GM19395 (cell line): ENCODE measurements around the gene PCDHA6.
"Not testable (repeated sequence)": the region's sequence is repeated elsewhere in the genome, so short reads cannot be mapped to it uniquely, and the experiment has no call there.

Source experiments
- ATAC-seq: cut with Tn5 transposase; IDR thresholded peaks from one replicate; pipeline ENCODE4 v1.9.1; 2021; ENCODE audit warnings: mild to moderate bottlenecking, moderate library complexity; ENCODE audit not compliant: unreplicated experiment

The PCDHA6 gene, protein sequence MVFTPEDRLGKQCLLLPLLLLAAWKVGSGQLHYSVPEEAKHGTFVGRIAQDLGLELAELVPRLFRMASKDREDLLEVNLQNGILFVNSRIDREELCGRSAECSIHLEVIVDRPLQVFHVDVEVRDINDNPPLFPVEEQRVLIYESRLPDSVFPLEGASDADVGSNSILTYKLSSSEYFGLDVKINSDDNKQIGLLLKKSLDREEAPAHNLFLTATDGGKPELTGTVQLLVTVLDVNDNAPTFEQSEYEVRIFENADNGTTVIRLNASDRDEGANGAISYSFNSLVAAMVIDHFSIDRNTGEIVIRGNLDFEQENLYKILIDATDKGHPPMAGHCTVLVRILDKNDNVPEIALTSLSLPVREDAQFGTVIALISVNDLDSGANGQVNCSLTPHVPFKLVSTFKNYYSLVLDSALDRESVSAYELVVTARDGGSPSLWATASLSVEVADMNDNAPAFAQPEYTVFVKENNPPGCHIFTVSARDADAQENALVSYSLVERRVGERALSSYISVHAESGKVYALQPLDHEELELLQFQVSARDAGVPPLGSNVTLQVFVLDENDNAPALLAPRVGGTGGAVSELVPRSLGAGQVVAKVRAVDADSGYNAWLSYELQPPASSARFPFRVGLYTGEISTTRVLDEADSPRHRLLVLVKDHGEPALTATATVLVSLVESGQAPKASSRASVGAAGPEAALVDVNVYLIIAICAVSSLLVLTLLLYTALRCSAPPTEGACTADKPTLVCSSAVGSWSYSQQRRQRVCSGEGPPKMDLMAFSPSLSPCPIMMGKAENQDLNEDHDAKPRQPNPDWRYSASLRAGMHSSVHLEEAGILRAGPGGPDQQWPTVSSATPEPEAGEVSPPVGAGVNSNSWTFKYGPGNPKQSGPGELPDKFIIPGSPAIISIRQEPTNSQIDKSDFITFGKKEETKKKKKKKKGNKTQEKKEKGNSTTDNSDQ

GRCh38 chr5:140827704-140828361, at the start of gene PCDHA6:
PCDHA6 (plus strand) TSS chr5:140827960; CDS start chr5:140828092, 132 bp downstream.
- ATAC-seq, result no peak

DNA sequence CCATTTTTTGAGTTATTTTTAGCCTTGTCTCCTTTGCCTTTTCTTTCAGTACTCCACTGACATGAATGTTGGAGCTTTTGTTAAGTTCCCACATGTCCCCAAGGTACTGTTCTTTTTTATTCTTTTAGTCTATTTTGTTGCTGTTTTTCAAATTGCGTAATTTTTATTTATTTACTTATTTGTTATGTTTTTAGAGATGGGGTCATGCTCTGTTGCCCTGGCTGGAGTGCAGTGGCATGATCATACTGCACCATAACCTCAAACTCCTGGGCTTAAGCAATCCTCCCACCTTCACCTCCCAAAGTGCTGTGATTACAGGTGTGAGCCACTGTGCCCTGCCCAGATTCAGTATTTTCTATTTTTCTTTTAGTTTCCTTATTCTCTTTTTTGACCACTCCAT, 47.2 kb upstream of the PCDHA6 start:
- ATAC-seq, result no peak

- ATAC-seq, result no peak
Observed at GRCh38 chr5:140785905-140786686, 41.7 kb upstream of the PCDHA6 start, which contains the start of gene PCDHA1. PCDHA1 (plus strand) TSS chr5:140786140.

DNA sequence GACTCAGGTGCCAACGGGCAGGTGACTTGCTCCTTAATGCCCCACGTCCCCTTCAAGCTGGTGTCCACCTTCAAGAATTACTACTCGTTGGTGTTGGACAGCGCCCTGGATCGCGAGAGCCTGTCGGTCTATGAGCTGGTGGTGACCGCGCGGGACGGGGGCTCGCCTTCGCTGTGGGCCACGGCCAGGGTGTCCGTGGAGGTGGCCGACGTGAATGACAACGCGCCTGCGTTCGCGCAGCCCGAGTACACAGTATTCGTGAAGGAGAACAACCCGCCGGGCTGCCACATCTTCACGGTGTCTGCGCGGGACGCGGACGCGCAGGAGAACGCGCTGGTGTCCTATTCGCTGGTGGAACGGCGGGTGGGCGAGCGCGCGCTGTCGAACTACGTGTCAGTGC, 40.3 kb upstream of the PCDHA6 start:
- not testable (repeated sequence) for ATAC-seq

GRCh38 chr5:140787849-140788504, 39.8 kb upstream of the PCDHA6 start:
- not testable (repeated sequence) for ATAC-seq

- ATAC-seq, result no peak
Observed at GRCh38 chr5:140791089-140791488, 36.7 kb upstream of the PCDHA6 start.

DNA sequence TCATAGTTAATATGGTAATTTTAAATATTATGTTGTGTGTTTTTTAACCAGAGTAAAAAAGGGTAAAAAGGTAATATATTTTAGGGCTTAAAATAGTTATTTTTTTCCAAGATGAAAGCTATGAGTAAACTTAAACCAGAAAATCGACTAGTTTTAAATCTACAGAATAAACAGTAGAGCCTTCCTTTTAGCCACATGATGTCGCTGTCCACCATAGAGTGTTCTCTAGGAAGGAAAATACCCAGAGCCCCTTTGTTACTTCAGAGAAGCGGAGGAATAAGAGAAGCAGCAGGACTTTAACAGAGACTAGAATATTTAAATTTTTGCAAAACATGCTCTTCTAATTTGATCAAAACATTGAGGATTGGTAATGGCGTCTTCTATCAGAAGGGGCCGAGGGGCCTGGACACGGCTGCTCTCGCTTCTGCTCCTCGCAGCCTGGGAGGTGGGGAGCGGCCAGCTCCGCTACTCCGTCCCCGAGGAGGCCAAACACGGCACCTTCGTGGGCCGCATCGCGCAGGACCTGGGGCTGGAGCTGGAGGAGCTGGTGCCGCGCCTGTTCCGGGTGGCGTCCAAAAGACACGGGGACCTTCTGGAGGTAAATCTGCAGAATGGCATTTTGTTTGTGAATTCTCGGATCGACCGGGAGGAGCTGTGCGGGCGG, 33.0 kb upstream of the PCDHA6 start, which contains the start of gene PCDHA2:
Gene PCDHA2, plus strand, starts transcription at position 258 of the 664 bp plus-strand sequence.
- ATAC-seq, result no peak

DNA sequence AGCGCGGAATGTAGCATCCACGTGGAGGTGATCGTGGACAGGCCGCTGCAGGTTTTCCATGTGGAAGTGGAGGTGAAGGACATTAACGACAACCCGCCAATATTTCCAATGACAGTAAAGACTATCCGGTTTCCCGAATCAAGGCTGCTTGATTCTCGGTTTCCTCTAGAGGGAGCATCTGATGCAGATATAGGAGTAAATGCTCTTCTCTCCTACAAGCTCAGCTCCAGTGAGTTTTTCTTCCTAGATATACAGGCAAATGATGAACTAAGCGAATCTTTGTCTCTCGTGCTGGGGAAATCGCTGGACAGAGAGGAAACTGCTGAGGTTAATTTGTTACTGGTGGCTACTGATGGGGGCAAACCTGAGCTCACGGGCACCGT, 32.5 kb upstream of the PCDHA6 start:
- ATAC-seq, result no peak

- ATAC-seq, result not testable (repeated sequence)
Observed at GRCh38 chr5:140796072-140796717, 31.6 kb upstream of the PCDHA6 start.

DNA sequence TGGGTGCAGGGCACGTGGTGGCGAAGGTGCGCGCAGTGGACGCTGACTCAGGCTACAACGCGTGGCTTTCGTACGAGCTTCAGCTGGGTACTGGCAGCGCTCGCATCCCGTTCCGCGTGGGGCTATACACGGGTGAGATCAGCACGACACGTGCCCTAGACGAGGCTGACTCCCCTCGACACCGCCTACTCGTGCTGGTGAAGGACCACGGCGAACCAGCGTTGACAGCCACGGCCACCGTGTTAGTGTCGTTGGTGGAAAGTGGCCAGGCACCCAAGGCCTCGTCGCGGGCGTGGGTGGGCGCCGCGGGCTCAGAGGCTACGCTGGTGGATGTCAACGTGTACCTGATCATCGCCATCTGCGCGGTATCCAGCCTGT, 31.1 kb upstream of the PCDHA6 start:
- no peak for ATAC-seq

GRCh38 chr5:140800816-140801493, 26.8 kb upstream of the PCDHA6 start, which contains the start of gene PCDHA3:
PCDHA3 (plus strand) TSS chr5:140801057.
- no peak for ATAC-seq

- ATAC-seq, result no peak
Observed at GRCh38 chr5:140801494-140801841, 26.3 kb upstream of the PCDHA6 start.

- not testable (repeated sequence) for ATAC-seq
Observed at GRCh38 chr5:140802381-140802780, 25.4 kb upstream of the PCDHA6 start.

DNA sequence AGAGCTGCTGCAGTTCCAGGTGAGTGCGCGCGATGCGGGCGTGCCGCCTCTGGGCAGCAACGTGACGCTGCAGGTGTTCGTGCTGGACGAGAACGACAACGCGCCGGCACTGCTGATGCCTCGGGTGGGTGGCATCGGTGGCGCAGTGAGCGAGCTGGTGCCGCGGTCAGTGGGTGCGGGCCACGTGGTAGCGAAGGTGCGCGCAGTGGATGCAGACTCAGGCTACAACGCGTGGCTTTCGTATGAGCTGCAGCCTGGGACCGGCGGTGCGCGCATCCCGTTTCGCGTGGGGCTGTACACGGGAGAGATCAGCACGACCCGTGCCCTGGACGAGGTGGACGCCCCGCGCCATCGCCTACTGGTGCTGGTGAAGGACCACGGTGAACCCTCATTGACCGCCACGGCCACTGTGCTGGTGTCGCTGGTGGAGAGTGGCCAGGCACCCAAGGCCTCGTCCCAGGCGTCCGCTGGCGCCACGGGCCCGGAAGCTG, 24.9 kb upstream of the PCDHA6 start:
- no peak for ATAC-seq

DNA sequence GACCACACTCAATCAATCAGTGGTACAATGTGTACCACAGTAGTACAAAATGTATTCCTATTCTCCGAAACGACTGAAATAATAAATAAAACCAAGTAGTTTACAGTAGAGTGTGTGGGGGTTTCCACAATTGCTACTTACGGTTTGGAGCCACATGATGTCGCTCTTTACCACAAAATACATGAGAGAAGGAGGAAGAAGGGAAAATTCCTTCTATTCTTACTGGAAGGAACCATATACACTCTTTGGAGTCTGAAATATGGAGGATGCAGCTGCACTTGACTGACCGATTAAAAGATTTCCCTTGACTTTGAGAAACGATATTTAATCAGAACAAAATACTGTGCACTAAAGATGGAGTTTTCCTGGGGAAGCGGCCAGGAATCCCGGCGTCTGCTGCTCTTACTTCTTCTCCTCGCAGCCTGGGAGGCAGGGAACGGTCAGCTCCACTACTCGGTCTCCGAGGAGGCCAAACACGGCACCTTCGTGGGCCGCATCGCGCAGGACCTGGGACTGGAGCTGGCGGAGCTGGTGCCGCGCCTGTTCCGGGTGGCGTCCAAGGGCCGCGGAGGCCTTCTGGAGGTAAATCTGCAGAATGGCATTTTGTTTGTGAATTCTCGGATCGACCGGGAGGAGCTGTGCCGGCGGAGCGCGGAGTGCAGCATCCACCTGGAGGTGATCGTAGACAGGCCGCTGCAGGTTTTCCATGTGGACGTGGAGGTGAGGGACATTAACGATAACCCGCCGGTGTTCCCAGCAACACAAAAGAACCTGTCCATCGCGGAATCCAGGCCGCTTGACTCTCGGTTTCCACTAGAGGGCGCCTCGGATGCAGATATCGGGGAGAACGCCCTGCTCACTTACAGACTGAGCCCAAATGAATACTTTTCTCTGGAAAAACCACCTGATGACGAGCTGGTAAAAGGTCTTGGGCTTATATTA, 20.7 kb upstream of the PCDHA6 start, which contains the start of gene PCDHA4:
Gene PCDHA4, plus strand, starts transcription at position 235 of the 942 bp plus-strand sequence.
- ATAC-seq, result no peak

- not testable (repeated sequence) for ATAC-seq
Observed at GRCh38 chr5:140808241-140808888, 19.4 kb upstream of the PCDHA6 start.
